Testis (tissue), 3 donors: ENCODE data around the gene ARHGAP26. TPM values are rescaled to one million over a fixed set of nuclear protein-coding genes. Genes with fewer than 3 reads are reported as not detected.

Source experiments
- DNase-seq: peaks from one replicate; pipeline ENCODE4 v3.0.0-alpha.2; 2019
- H3K27ac ChIP-seq, 2 donors: fragments of 200-600 bp; sonication (generic); one replicate each; pipeline ENCODE4 v1.5.1; 2019
- H3K27me3 ChIP-seq: fragments of 200-600 bp; sonication (generic); one replicate; pipeline ENCODE4 v1.5.1; 2019
- H3K36me3 ChIP-seq: fragments of 200-600 bp; sonication (generic); one replicate; pipeline ENCODE4 v1.5.1; 2017; ENCODE audit warnings: low read depth; ENCODE audit errors: missing control alignments
- H3K4me1 ChIP-seq: fragments of 200-600 bp; sonication (generic); one replicate; pipeline ENCODE4 v1.5.1; 2019
- H3K4me3 ChIP-seq, 2 donors: fragments of 200-600 bp; sonication (generic); one replicate each; pipeline ENCODE4 v1.5.1; 2017 to 2019
- H3K9me3 ChIP-seq: fragments of 200-600 bp; sonication (generic); one replicate; pipeline ENCODE4 v1.5.1; 2017
- CTCF ChIP-seq, 3 experiments: fragments of 450-650 bp in 2 of 3; fragments of 200-600 bp in 1 of 3; sonication (generic) in 1 of 3; IDR thresholded peaks; one replicate each; pipeline ENCODE4 v1.5.1; 2016 to 2019; ENCODE audit warnings: antibody characterized with exemption in 3 of 3, mild to moderate bottlenecking in 2 of 3, moderate library complexity in 1 of 3
- POLR2A ChIP-seq: fragments of 450-650 bp; IDR thresholded peaks from one replicate; pipeline ENCODE4 v1.6.1; 2017; ENCODE audit warnings: antibody characterized with exemption, mild to moderate bottlenecking, moderate library complexity
- WGBS, 2 donors: methylation state at CpG; one replicate each; pipeline ENCODE4 v1.1.5; 2018; 5-methylcytosine and 5-hydroxymethylcytosine counted together
- intact Hi-C: fragments of 100-400 bp; cut with DNase I; formaldehyde crosslinking; loops from one replicate; pipeline ENCODE4 v1.15.1; 2023; ENCODE audit warnings: low total_unique reads
- polyA plus RNA-seq: library from polyadenylated mRNA; stranded (reverse); fragments of 350-450 nt; fragmentation: Illumina TruSeq; extraction: RNeasy Lipid Tissue Mini Kit (QIAGEN cat#74804); gene quantifications from one replicate; pipeline ENCODE4 v1.2.3, GENCODE V29; 2014; ENCODE audit warnings: low read depth, low replicate concordance; ENCODE audit not compliant: insufficient read depth
- total RNA-seq, 2 donors: library from RNA; depleted of rRNA; stranded (reverse); fragments of >200 nt; gene quantifications; one replicate each; pipeline ENCODE4 v1.2.3, GENCODE V29; 2016

The ARHGAP26 gene
- total and polyA plus RNA-seq, 3 donors from 2014 or later = 33.8 to 98.7 (median 95.7) TPM

- Histone ChIP-seq H3K27me3 (no peaks in the 10 kb centered on the region), H3K36me3 (no peaks in the 10 kb centered on the region), H3K4me3 (no peak overlapping the region), H3K27ac (no peak overlapping the region), H3K9me3 (no peaks in the 10 kb centered on the region), H3K4me1 (peaks cover 11% of the 10 kb centered on the region)
- no peak for DNase-seq
- intact Hi-C loops = no loop called here
- TF ChIP-seq CTCF (IDR thresholded peaks at IDR 0.05) (no peak), POLR2A (no peak)
- WGBS, 2 donors = 89 to 93% methylated on average over 1 of the region's 1 CpG
Measured at GRCh38 chr5:142978726-142979125, 208.5 kb downstream of the ARHGAP26 start.

- TF ChIP-seq CTCF (IDR thresholded peaks at IDR 0.05) = no peak
- TF ChIP-seq POLR2A = no peak
- no peak overlapping the region for H3K4me3 ChIP-seq
- DNase-seq = no peak
- H3K9me3 ChIP-seq = no peaks in the 10 kb centered on the region
- H3K27me3 ChIP-seq = no peaks in the 10 kb centered on the region
- no peak overlapping the region for H3K27ac ChIP-seq
- intact Hi-C loops = no loop called here
- H3K36me3 ChIP-seq = no peaks in the 10 kb centered on the region
- WGBS, 2 donors = 74 to 92% methylated on average over 3 of the region's 3 CpGs
- H3K4me1 ChIP-seq = peaks cover 11% of the 10 kb centered on the region
Measured at GRCh38 chr5:142979636-142980035, 209.5 kb downstream of the ARHGAP26 start.

GRCh38 chr5:142981475-142981874, 211.3 kb downstream of the ARHGAP26 start:
- Histone ChIP-seq H3K4me1 (peaks cover 11% of the 10 kb centered on the region), H3K9me3 (no peaks in the 10 kb centered on the region), H3K27me3 (no peaks in the 10 kb centered on the region), H3K4me3 (no peak overlapping the region), H3K27ac (no peak overlapping the region), H3K36me3 (no peaks in the 10 kb centered on the region)
- TF ChIP-seq POLR2A = no peak
- TF ChIP-seq CTCF (IDR thresholded peaks at IDR 0.05) = no peak
- DNase-seq = no peak
- 30 to 43% methylated on average over 5 of the region's 5 CpGs for WGBS, 2 donors
- intact Hi-C loops = no loop called here

- no peaks in the 10 kb centered on the region for H3K9me3 ChIP-seq
- 43 to 46% methylated on average over 5 to 6 of the region's 6 CpGs for whole genome bisulfite sequencing, 2 donors
- intact Hi-C loops = no loop called here
- H3K27ac ChIP-seq = no peak overlapping the region
- H3K4me1 ChIP-seq = peaks cover 11% of the 10 kb centered on the region
- no peak overlapping the region for H3K4me3 ChIP-seq
- no peaks in the 10 kb centered on the region for H3K36me3 ChIP-seq
- TF ChIP-seq CTCF (IDR thresholded peaks at IDR 0.05) = no peak
- TF ChIP-seq POLR2A = no peak
- DNase-seq = peak; percentile 61
- H3K27me3 ChIP-seq = no peaks in the 10 kb centered on the region
Measured at GRCh38 chr5:142981886-142982820, 212.0 kb downstream of the ARHGAP26 start.
